ENCODE data around the gene PML. TPM values are rescaled to one million over a fixed set of nuclear protein-coding genes. Genes with fewer than 3 reads are reported as not detected.

Gene PML
- total RNA-seq (2021), result 39.0 to 47.7 TPM (median 40.5 TPM) in 3 replicates
- percentile 62 among the genes with signal in this experiment for Bru-seq, nascent RNA
- long read RNA-seq, experiment 1, full-length matches to known transcripts, result 80 of 121 reads
- long read RNA-seq, experiment 1, partial matches to known transcripts, result 19 of 121 reads
- long read RNA-seq, experiment 1, other reads (novel, unspliced or antisense), result 22 of 121 reads
- long read RNA-seq, experiment 2, full-length matches to known transcripts, result 12 of 43 reads
- long read RNA-seq, experiment 2, partial matches to known transcripts, result 11 of 43 reads
- long read RNA-seq, experiment 2, other reads (novel, unspliced or antisense), result 20 of 43 reads
- long read RNA-seq, experiment 3, partial matches to known transcripts, result 1 of 1 reads
- long read RNA-seq, experiment 3, other reads (novel, unspliced or antisense), result 0 of 1 reads

GRCh38 chr15:73994413-73994883 lies at the start of gene PML:
PML (plus strand) TSS chr15:73994716; CDS start chr15:73994813, 97 bp downstream.
- peaks cover 13% of the 10 kb centered on the region for H3K27me3 Mint-ChIP-seq (ENCODE audit: low read depth)
- H3K27ac Mint-ChIP-seq, result peak within 1 kb of the TSS; percentile 78
- POLR2A ChIA-PET, result interaction anchor here (0.6 to 1.4 kb wide), 9 partner anchors 16 to 700 kb away, joined by 3 to 7 read pairs (median 3); no protein-coding TSS in a partner anchor
- ATAC-seq, result peak; percentile 93
- CTCF ChIA-PET, result interaction anchor here (0.6 to 5.5 kb wide), 30 partner anchors 9 to 1457 kb away, joined by 3 to 89 read pairs (median 5); partner anchors contain the start of genes LOXL1, SIN3A and STRA6
- TF ChIP-seq TEAD1 (CRISPR knock-in tag; IDR thresholded peaks at IDR 0.05) (no peak), NR3C1 (CRISPR knock-in tag; conservative IDR thresholded peaks at IDR 0.05; ENCODE audit: low read depth) (no peak), SP1 (CRISPR knock-in tag; conservative IDR thresholded peaks at IDR 0.05) (peak; percentile 84), ETV6 (CRISPR knock-in tag; IDR thresholded peaks at IDR 0.05) (0 out of 2 replicates have a peak, but pooled peaks have one; percentile 21), MLX (CRISPR knock-in tag; IDR thresholded peaks at IDR 0.05) (no peak)
- peaks cover 9% of the 10 kb centered on the region for H3K36me3 Mint-ChIP-seq
- no peaks in the 10 kb centered on the region for H3K9me3 Mint-ChIP-seq
- DNase-seq (ENCODE audit: low spot score), result peak; percentile 97
- peak within 1 kb of the TSS; percentile 97 for H3K4me3 Mint-ChIP-seq
- H3K4me1 Mint-ChIP-seq, result peaks cover 36% of the 10 kb centered on the region

- Mint-ChIP-seq H3K36me3 (no peaks in the 10 kb centered on the region), H3K9me3 (no peaks in the 10 kb centered on the region), H3K4me3 (no peak overlapping the region), H3K27ac (no peak overlapping the region), H3K27me3 (ENCODE audit: low read depth) (no peaks in the 10 kb centered on the region), H3K4me1 (no peaks in the 10 kb centered on the region)
- TF ChIP-seq E2F5 (CRISPR knock-in tag; IDR thresholded peaks at IDR 0.05) (no peak), MLX (CRISPR knock-in tag; IDR thresholded peaks at IDR 0.05) (no peak), EMX1 (CRISPR knock-in tag; IDR thresholded peaks at IDR 0.05) (no peak), E2F1 (CRISPR knock-in tag; IDR thresholded peaks at IDR 0.05) (no peak), FOXJ3 (CRISPR knock-in tag; IDR thresholded peaks at IDR 0.05; ENCODE audit: borderline replicate concordance) (no peak), ZNF219 (CRISPR knock-in tag; IDR thresholded peaks at IDR 0.05; ENCODE audit: borderline replicate concordance) (no peak), STAT6 (CRISPR knock-in tag; conservative IDR thresholded peaks at IDR 0.05; ENCODE audit: low read depth) (no peak), ZNF512 (CRISPR knock-in tag; IDR thresholded peaks at IDR 0.05; ENCODE audit: borderline replicate concordance) (no peak), CREB1 (CRISPR knock-in tag; IDR thresholded peaks at IDR 0.05) (no peak), ZBTB43 (CRISPR knock-in tag; IDR thresholded peaks at IDR 0.05) (no peak), OVOL2 (CRISPR knock-in tag; IDR thresholded peaks at IDR 0.05; ENCODE audit: borderline replicate concordance) (no peak), ZNF317 (CRISPR knock-in tag; IDR thresholded peaks at IDR 0.05; ENCODE audit: borderline replicate concordance, low read depth) (no peak), ETV6 (CRISPR knock-in tag; IDR thresholded peaks at IDR 0.05) (no peak), ESRRA (CRISPR knock-in tag; IDR thresholded peaks at IDR 0.05; ENCODE audit: borderline replicate concordance) (no peak), IRF1 (CRISPR knock-in tag; IDR thresholded peaks at IDR 0.05) (no peak), NR3C1 (CRISPR knock-in tag; conservative IDR thresholded peaks at IDR 0.05; ENCODE audit: low read depth) (no peak), RORB (CRISPR knock-in tag; IDR thresholded peaks at IDR 0.05) (no peak), ATF3 (CRISPR knock-in tag; conservative IDR thresholded peaks at IDR 0.05) (no peak), NFYB (CRISPR knock-in tag; conservative IDR thresholded peaks at IDR 0.05; ENCODE audit: low read depth) (no peak)
- ChIA-PET POLR2A (no interaction called here), CTCF (interaction anchor here (1.3 kb wide), 1 partner anchor 20 kb away, joined by 5 read pairs; no protein-coding TSS in a partner anchor)
- ATAC-seq (no peak), DNase-seq (ENCODE audit: low spot score) (no peak)
These were observed 49.4 kb upstream of the PML start for GRCh38 chr15:73945130-73945508.
